PC-9 (cell line): ENCODE measurements around the gene GAS7. TPM values are rescaled to one million over a fixed set of nuclear protein-coding genes. Genes with fewer than 3 reads are reported as not detected.

Source experiments
- BruUV-seq: library from RNA; stranded (reverse); fragments of 400-500 nt; replicated peaks from 2 replicates; lab custom pipeline; 2021; lab: Mats Ljungman, UMichigan
- CTCF ChIA-PET: fragments of 300-600 bp; sonication (Branson Sonifier 250); formaldehyde crosslinking; loops from one replicate; lab custom pipeline; 2022; ENCODE audit warnings: antibody characterized with exemption; lab: Charles Lee
- POLR2A ChIA-PET: fragments of 300-600 bp; sonication (Branson Sonifier 250); formaldehyde crosslinking; loops from one replicate; lab custom pipeline; 2022; ENCODE audit warnings: antibody characterized with exemption; ENCODE audit not compliant: unreplicated experiment; lab: Charles Lee
- DNase-seq, 2 experiments: peaks; one replicate each; pipeline versions ENCODE4 v3.0.0 to v3.0.0-alpha.2; 2015 to 2022; ENCODE audit warnings: mixed read lengths in 1 of 2
- H2AFZ ChIP-seq: fragments of 200-600 bp; sonication (generic); 2 replicates; pipeline ENCODE4 v1.8.1; 2017; ENCODE audit warnings: antibody characterized with exemption
- H3F3A ChIP-seq: fragments of 200-600 bp; sonication (generic); 2 replicates; pipeline ENCODE4 v1.8.1; 2017; ENCODE audit warnings: antibody characterized with exemption, mild to moderate bottlenecking, low read depth; ENCODE audit not compliant: insufficient read depth
- H3K27ac ChIP-seq: fragments of 200-600 bp; sonication (generic); 2 replicates; pipeline ENCODE4 v1.6.1; 2016; ENCODE audit warnings: mixed run types
- H3K27me3 ChIP-seq: fragments of 200-600 bp; sonication (generic); 2 replicates; pipeline ENCODE4 v1.6.1; 2016; ENCODE audit warnings: low read depth, mixed run types; ENCODE audit not compliant: insufficient read depth
- H3K36me3 ChIP-seq: fragments of 200-600 bp; sonication (generic); 2 replicates; pipeline ENCODE4 v1.6.1; 2016; ENCODE audit warnings: low read depth, mixed run types
- H3K4me1 ChIP-seq: fragments of 200-600 bp; sonication (generic); replicated peaks from 2 replicates; pipeline ENCODE4 v1.6.1; 2016; ENCODE audit warnings: mixed run types; ENCODE audit not compliant: insufficient read depth
- H3K4me2 ChIP-seq: fragments of 200-600 bp; sonication (generic); 2 replicates; pipeline ENCODE4 v1.6.1; 2017; ENCODE audit warnings: mixed run types
- H3K4me3 ChIP-seq: fragments of 200-600 bp; sonication (generic); 2 replicates; pipeline ENCODE4 v1.6.1; 2016; ENCODE audit warnings: mixed run types
- H3K79me2 ChIP-seq: fragments of 200-600 bp; sonication (generic); 2 replicates; pipeline ENCODE4 v1.6.1; 2017; ENCODE audit warnings: low read depth, mixed run types
- H3K9me2 ChIP-seq: fragments of 200-600 bp; sonication (generic); 2 replicates; pipeline ENCODE4 v1.8.1; 2017; ENCODE audit warnings: mild to moderate bottlenecking; ENCODE audit not compliant: insufficient read depth
- H3K9me3 ChIP-seq: fragments of 200-600 bp; sonication (generic); 2 replicates; pipeline ENCODE4 v1.8.1; 2016; ENCODE audit warnings: low read depth; ENCODE audit not compliant: insufficient read depth
- H4K20me1 ChIP-seq: fragments of 200-600 bp; sonication (generic); 2 replicates; pipeline ENCODE4 v1.8.1; 2017; ENCODE audit not compliant: insufficient read depth
- EZH2 ChIP-seq: fragments of 200-600 bp; sonication (generic); IDR thresholded peaks from 2 replicates; pipeline ENCODE4 v1.8.0; 2017; ENCODE audit warnings: antibody characterized with exemption, low read depth
- intact Hi-C: fragments of 100-400 bp; cut with micrococcal nuclease; formaldehyde crosslinking; loops from one replicate; pipeline ENCODE4 v1.10.0; 2022; ENCODE audit not compliant: unreplicated experiment
- total RNA-seq: library from RNA; stranded (reverse); gene quantifications from 2 replicates; pipeline ENCODE4 v1.2.3, GENCODE V29; 2021
- TF ChIP-seq, protein P1 (sequence below): fragments of 200-600 bp; sonication (generic); conservative IDR thresholded peaks from 2 replicates; pipeline ENCODE4 v1.6.1; 2017; ENCODE audit warnings: mixed run types, antibody characterized with exemption, mild to moderate bottlenecking, moderate library complexity

GAS7 gene
- total RNA-seq, 1 experiment from 2014 or later: not detected

DNA sequence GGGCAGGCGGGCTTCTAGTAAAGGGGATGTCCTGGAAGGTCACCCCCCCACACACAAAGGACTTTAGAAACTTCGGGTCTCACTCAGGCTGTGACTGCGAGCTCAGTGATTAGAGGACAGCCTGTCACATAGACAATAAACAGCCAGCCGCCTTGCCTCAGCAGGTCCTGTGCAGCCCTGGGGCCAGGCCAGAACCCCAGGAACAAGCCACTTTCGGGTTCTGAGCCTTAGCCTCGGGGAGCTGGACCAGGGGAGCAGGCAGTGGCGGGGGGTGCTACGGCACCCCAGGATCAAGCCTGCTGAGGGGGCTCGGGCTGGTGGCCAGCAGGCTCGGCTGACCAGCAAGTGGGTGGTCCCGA, 1.1 kb downstream of the GAS7 start:
- no peaks in the 10 kb centered on the region for H3K4me1 ChIP-seq
- CTCF ChIA-PET: no interaction called here
- H3K9me3 ChIP-seq: no peaks in the 10 kb centered on the region
- no peak overlapping the region for H3K27ac ChIP-seq
- H3K36me3 ChIP-seq: no peaks in the 10 kb centered on the region
- H4K20me1 ChIP-seq: no peaks in the 10 kb centered on the region
- intact Hi-C loops: no loop called here
- H3F3A ChIP-seq: no peaks in the 10 kb centered on the region
- no peak for DNase-seq
- TF ChIP-seq EZH2: no peak
- TF ChIP-seq, protein P1, sequence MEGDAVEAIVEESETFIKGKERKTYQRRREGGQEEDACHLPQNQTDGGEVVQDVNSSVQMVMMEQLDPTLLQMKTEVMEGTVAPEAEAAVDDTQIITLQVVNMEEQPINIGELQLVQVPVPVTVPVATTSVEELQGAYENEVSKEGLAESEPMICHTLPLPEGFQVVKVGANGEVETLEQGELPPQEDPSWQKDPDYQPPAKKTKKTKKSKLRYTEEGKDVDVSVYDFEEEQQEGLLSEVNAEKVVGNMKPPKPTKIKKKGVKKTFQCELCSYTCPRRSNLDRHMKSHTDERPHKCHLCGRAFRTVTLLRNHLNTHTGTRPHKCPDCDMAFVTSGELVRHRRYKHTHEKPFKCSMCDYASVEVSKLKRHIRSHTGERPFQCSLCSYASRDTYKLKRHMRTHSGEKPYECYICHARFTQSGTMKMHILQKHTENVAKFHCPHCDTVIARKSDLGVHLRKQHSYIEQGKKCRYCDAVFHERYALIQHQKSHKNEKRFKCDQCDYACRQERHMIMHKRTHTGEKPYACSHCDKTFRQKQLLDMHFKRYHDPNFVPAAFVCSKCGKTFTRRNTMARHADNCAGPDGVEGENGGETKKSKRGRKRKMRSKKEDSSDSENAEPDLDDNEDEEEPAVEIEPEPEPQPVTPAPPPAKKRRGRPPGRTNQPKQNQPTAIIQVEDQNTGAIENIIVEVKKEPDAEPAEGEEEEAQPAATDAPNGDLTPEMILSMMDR: no peak
- no peaks in the 10 kb centered on the region for H3K27me3 ChIP-seq
- no TSS peak for BruUV-seq
- H3K4me3 ChIP-seq: no peak overlapping the region
- H2AFZ ChIP-seq: no peak overlapping the region
- H3K9me2 ChIP-seq: no peaks in the 10 kb centered on the region
- H3K79me2 ChIP-seq: no peaks in the 10 kb centered on the region
- POLR2A ChIA-PET: no interaction called here
- no peak overlapping the region for H3K4me2 ChIP-seq

DNA sequence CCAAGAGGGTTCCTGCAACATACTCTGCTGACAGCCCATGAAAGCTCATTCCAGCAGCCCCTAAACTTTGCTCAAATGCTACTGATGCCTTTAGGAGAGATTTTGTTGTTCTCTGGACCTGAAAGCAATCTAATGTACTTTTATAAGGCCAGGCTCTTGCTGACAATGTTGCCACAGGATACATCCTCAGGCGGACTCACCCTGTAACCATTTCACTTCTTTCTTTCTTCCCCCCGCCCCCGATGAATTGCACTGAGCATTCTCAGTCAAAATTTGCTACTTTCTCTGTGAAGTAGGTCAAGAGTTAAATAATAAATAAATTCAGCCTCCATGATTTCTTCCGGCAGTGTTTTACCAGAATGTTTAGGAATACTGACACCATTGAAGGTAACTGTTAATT, 1.5 kb downstream of the GAS7 start:
- Histone ChIP-seq H3K4me2 (no peak overlapping the region), H3K36me3 (no peaks in the 10 kb centered on the region), H4K20me1 (no peaks in the 10 kb centered on the region), H3K9me2 (no peaks in the 10 kb centered on the region), H3K4me3 (no peak overlapping the region), H2AFZ (no peak overlapping the region), H3F3A (no peaks in the 10 kb centered on the region), H3K9me3 (no peaks in the 10 kb centered on the region), H3K27me3 (no peaks in the 10 kb centered on the region), H3K27ac (no peak overlapping the region), H3K79me2 (no peaks in the 10 kb centered on the region), H3K4me1 (no peaks in the 10 kb centered on the region)
- CTCF ChIA-PET: no interaction called here
- no peak for DNase-seq
- BruUV-seq: no TSS peak
- POLR2A ChIA-PET: no interaction called here
- intact Hi-C loops: no loop called here
- TF ChIP-seq EZH2: no peak
- TF ChIP-seq, protein P1: no peak

DNA sequence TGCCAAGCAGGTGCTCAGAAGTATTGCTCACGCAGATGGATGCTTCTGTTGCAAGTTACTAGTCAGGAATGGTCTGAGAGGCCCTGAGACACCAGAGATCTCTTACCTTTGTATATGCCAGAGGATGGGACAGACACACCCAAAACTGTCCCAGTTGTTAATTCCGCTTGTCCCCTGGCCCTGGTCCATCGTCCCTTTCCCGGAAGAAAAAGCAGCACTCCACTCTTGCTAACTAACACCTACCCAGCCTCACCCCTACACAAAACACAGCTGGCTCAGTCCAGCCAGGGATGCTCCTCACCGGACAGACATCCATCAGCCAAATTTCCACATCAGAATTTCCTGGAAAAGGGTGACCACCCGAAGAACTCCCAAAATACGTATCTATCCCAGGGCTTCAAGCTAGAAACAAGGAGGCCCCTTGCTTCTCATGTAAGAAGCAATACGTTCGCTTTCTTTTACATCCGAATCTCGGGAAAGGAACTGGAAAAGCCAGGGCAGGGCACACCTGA, 2.0 kb downstream of the GAS7 start:
- no TSS peak for BruUV-seq
- ChIA-PET POLR2A (no interaction called here), CTCF (interaction anchor here (0.6 kb wide), 1 partner anchor 197 kb away, joined by 3 read pairs; no protein-coding TSS in a partner anchor)
- Histone ChIP-seq H3K79me2 (no peaks in the 10 kb centered on the region), H3K4me3 (no peak overlapping the region), H3K9me2 (no peaks in the 10 kb centered on the region), H3K27me3 (no peaks in the 10 kb centered on the region), H3F3A (no peaks in the 10 kb centered on the region), H4K20me1 (no peaks in the 10 kb centered on the region), H3K4me2 (no peak overlapping the region), H2AFZ (no peak overlapping the region), H3K9me3 (no peaks in the 10 kb centered on the region), H3K4me1 (no peaks in the 10 kb centered on the region), H3K27ac (no peak overlapping the region), H3K36me3 (no peaks in the 10 kb centered on the region)
- intact Hi-C loops: no loop called here
- DNase-seq: no peak
- TF ChIP-seq, protein P1: no peak
- TF ChIP-seq EZH2: no peak
